ENCODE data around the gene TMEM208.

DNA sequence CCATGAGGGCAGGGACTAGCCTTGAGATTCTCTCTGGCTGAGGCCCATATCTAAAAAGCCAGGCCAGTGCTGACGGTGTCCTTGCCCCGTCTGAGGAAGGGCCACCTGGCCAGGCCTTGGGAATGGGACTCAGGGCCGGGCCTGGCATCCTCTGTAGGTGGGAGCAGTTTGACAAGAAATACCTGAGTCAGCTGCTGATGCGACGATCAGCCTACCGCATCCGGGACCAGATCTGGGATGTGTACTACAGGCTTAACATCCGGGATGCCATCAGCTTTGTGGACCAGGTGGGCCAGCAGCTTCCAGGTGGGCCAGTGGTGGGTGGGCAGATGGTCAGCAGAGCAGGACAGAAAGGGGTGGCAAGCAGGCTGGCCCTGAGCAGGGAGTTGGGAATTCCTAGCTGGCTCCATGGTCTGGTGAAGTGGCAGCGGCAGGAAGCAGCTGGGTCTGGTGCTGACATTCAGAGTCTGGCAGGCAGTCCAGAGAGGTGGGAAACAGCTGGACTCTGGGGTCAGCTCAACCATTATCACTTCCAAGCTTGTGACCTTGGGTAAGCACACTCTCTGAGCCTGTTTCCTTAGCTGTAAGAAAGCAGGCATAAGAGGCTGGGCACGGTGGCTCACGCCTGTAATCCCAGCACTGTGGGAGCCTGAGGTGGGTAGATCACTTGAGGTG lies 31.4 kb downstream of the TMEM208 start:
- TF ChIP-seq CTCF (IDR thresholded peaks at IDR 0.05) = no peak
- no peak for TF ChIP-seq POLR2A (IDR thresholded peaks at IDR 0.05)
